BJ (cell line): ENCODE data around the gene IDH2. TPM values are rescaled to one million over a fixed set of nuclear protein-coding genes. Genes with fewer than 3 reads are reported as not detected.

Source experiments
- CTCF ChIA-PET: fragments of 350-600 bp; formaldehyde crosslinking; extraction: SDS; loops from one replicate; lab custom pipeline; 2021; ENCODE audit warnings: antibody characterized with exemption, inconsistent platforms; lab: Yijun Ruan, JAX
- POLR2A ChIA-PET: fragments of 300-600 bp; sonication (Branson Sonifier 250); formaldehyde crosslinking; extraction: SDS; loops from one replicate; lab custom pipeline; 2021; ENCODE audit warnings: antibody characterized with exemption; lab: Charles Lee
- DNase-seq: peaks from one replicate; pipeline ENCODE4 v3.0.0-alpha.2; 2011; ENCODE audit warnings: low read depth
- H3K27me3 ChIP-seq: 2 replicates; pipeline ENCODE4 v1.6.0; 2011; ENCODE audit warnings: low read length; ENCODE audit not compliant: control insufficient read depth, insufficient read depth
- H3K36me3 ChIP-seq: 2 replicates; pipeline ENCODE4 v1.5.1; 2011; ENCODE audit warnings: low read length; ENCODE audit not compliant: control insufficient read depth, insufficient read depth
- H3K4me3 ChIP-seq: 2 replicates; pipeline ENCODE4 v1.5.1; 2011; ENCODE audit warnings: low read depth, mild to moderate bottlenecking, control low read depth, low read length
- polyA plus RNA-seq: library from polyadenylated mRNA; depleted of rRNA; stranded (reverse); fragments of >200 nt; gene quantifications from 2 replicates; pipeline ENCODE4 v1.2.3, GENCODE V29; 2011
- TF ChIP-seq, protein P1 (sequence below): IDR thresholded peaks from 2 replicates; pipeline ENCODE4 v1.5.1; 2011; ENCODE audit warnings: low read depth, mild to moderate bottlenecking, control low read depth, inconsistent platforms, low read length, moderate library complexity; ENCODE audit not compliant: insufficient read depth

The IDH2 gene
- polyA plus RNA-seq, 1 experiment = 164 TPM

DNA sequence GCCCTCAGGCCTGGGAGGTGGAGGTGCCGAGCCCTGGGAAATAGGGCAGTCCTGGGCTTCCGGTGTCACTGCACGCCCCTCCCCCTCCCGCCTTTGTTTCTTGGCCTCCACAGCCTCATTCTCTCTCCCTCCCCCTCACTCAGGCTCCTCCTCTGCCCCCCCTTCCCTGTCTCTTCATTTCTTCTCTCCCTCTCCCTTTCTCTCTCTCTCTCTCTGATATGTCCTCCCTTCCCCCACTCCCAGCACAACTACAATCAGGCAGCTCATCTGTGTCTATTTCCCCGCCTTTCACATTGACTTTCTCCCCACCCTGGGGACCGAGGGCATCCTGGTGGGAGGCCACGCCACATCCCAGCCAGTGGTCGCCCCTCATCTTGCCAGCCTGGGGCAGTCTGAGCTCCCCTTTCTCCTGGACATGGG lies 40.2 kb downstream of the IDH2 start:
- no peak for DNase-seq
- Histone ChIP-seq H3K36me3 (no peaks in the 10 kb centered on the region; the same call in none of the 2 replicates), H3K4me3 (no peak overlapping the region), H3K27me3 (no peaks in the 10 kb centered on the region)
- TF ChIP-seq, protein P1, sequence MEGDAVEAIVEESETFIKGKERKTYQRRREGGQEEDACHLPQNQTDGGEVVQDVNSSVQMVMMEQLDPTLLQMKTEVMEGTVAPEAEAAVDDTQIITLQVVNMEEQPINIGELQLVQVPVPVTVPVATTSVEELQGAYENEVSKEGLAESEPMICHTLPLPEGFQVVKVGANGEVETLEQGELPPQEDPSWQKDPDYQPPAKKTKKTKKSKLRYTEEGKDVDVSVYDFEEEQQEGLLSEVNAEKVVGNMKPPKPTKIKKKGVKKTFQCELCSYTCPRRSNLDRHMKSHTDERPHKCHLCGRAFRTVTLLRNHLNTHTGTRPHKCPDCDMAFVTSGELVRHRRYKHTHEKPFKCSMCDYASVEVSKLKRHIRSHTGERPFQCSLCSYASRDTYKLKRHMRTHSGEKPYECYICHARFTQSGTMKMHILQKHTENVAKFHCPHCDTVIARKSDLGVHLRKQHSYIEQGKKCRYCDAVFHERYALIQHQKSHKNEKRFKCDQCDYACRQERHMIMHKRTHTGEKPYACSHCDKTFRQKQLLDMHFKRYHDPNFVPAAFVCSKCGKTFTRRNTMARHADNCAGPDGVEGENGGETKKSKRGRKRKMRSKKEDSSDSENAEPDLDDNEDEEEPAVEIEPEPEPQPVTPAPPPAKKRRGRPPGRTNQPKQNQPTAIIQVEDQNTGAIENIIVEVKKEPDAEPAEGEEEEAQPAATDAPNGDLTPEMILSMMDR = no peak
- CTCF ChIA-PET = interaction anchor here (0.6 to 2.5 kb wide), 2 partner anchors 9 to 22 kb away, joined by 3 to 13 read pairs; no protein-coding TSS in a partner anchor
- POLR2A ChIA-PET = no interaction called here

DNA sequence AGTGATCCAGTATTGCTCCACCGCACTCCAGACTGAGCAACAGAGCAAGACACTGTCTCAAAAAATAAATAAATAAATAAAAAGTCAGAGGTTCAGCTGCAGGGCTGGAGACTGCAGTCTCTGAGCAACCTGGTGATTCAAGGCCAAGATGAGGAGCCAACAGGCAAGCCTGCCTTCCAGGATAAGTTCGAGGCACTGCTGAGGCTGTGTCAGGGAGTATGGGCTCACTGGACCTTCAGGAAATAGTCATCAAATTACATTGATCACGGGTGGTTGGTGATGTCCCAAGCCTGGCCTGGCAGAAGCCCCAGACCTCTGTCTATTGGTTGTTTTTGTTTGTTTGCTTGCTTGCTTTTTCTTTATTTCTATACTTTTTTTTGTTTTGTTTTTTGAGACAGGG lies 41.5 kb downstream of the IDH2 start:
- Histone ChIP-seq H3K4me3 (no peak overlapping the region), H3K36me3 (no peaks in the 10 kb centered on the region; the same call in 1 of the 2 replicates), H3K27me3 (no peaks in the 10 kb centered on the region)
- DNase-seq = no peak
- POLR2A ChIA-PET = no interaction called here
- TF ChIP-seq, protein P1 = no peak
- CTCF ChIA-PET = interaction anchor here (1.1 to 1.2 kb wide), 2 partner anchors 155 to 186 kb away, joined by 3 to 4 read pairs; no protein-coding TSS in a partner anchor

DNA sequence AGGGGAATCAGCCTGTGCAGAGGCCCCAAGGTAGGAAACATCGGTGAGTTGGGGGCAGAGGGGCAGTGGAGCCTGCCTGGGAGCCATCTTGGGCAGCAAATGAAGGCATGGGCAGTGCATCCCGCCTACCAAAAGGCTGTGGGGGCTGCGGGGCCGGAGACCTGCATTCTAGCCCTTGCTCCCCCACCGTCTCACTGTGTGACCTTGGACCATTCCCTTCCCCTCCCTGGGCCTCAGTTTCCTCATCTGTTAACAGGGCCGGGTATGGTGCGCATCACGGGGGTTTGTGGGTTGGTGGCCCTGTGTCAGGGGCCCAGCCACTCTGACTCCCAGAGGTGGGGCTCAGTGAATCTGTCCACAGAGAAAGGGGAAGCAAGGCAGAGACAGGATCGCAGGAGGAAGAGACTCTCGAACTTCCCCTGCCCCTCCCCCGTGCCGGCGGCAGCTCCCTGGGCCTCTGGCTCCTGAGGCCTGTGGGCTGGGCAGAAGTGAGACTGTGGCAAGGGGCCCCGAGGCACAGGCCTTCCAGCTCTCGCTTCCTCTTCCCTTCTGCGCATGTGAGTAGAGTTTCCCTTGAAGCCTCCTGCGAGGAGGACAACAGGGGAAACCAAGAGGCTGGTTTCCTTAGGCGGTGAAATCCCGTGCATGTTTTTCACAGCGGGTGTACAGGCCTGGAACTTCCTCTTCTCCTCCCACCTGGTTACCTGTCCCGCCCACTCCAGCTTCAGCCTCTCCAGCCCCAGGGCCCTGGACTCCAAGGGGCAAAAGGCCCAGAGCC lies 42.9 kb downstream of the IDH2 start:
- POLR2A ChIA-PET = no interaction called here
- TF ChIP-seq, protein P1 = no peak
- CTCF ChIA-PET = no interaction called here

DNA sequence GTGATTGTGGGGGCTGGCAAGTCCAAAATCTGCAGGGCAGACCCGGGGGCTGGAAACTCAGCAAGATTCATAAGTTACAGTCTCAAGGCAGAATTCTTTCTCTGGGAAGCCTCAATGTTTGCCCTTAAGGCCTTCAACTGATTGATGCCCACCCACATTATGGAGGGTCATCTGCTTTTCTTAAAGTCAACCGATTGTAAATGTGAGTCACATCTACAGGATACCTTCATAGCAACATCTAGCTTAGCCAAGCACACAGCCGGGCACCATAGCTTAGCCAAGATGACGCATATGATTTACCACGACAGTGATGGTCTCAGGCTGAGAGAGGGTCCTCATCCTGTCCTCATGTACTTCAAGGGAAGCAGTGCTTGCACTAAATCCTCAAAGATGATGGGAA lies 43.5 kb downstream of the IDH2 start:
- Histone ChIP-seq H3K27me3 (no peaks in the 10 kb centered on the region), H3K4me3 (no peak overlapping the region), H3K36me3 (no peaks in the 10 kb centered on the region; the same call in 1 of the 2 replicates)
- ChIA-PET POLR2A (no interaction called here), CTCF (no interaction called here)
- DNase-seq = no peak
- TF ChIP-seq, protein P1 = no peak

More for the DNA sequence above, 42.9 kb downstream of the IDH2 start:
- Histone ChIP-seq H3K36me3 (no peaks in the 10 kb centered on the region; the same call in 1 of the 2 replicates), H3K4me3 (no peak overlapping the region), H3K27me3 (no peaks in the 10 kb centered on the region)
- no peak for DNase-seq

DNA sequence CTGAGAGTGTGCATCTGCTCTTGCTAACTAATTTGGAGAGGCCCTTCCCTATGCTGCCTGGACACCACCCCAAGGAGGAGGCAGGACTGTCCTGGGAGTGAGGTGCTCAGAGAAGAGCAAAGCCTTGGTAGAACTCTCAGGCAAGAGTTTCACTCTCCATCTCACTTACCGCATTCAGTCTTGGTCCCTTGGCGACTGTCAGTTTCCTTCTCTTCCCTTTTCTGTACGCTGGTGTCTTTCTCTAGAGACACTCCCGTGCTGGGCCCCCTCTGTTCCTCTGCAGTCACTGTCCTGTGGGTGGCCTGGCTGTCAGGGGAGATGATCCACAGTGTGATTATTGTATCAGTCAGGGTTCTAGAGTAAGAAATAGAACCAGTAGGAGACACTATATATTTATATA lies 44.0 kb downstream of the IDH2 start:
- TF ChIP-seq, protein P1 = no peak
- DNase-seq = no peak
- H3K27me3 ChIP-seq = no peaks in the 10 kb centered on the region
- no peak overlapping the region for H3K4me3 ChIP-seq
- POLR2A ChIA-PET = no interaction called here
- CTCF ChIA-PET = no interaction called here
- no peaks in the 10 kb centered on the region; the same call in 1 of the 2 replicates for H3K36me3 ChIP-seq
